Measurements from ENCODE around the gene FTSJ1.
"Not testable (repeated sequence)": the region's sequence is repeated elsewhere in the genome, so short reads cannot be mapped to it uniquely, and the experiment has no call there.

Gene FTSJ1

GRCh38 chrX:48475774-48476577, at the start of gene FTSJ1:
TSS of gene FTSJ1 (plus strand) at chrX:48476199. CDS start at chrX:48478048, 1,849 bp downstream.
- peak; percentile 90 for DNase-seq

- not testable (repeated sequence) for DNase-seq
Observed at GRCh38 chrX:48427027-48427716, 48.8 kb upstream of the FTSJ1 start.

GRCh38 chrX:48429606-48430005, 46.4 kb upstream of the FTSJ1 start:
- not testable (repeated sequence) for DNase-seq

- DNase-seq: peak; percentile 58
Observed at GRCh38 chrX:48430166-48430565, 45.8 kb upstream of the FTSJ1 start.

GRCh38 chrX:48433713-48434112, 42.3 kb upstream of the FTSJ1 start:
- not testable (repeated sequence) for DNase-seq

DNA sequence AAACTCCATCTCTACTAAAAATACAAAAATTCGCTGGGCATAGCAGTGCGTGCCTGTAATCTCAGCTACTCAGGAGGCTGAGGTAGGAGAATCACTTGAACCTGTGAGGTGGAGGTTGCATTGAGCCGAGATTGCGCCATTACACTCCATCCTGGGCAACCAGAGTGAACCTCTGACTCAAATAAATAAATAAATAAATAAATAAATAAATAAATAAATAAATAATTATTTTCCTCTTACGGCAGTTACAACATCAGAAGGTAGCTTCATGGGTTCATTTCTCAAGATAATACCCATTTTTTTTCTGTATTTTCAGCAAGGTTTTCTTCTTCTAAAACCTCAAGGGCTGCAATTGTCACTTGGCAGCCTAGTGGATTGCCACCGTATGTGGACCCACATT, 28.8 kb upstream of the FTSJ1 start:
- DNase-seq: not testable (repeated sequence)

GRCh38 chrX:48450076-48450475, 25.9 kb upstream of the FTSJ1 start:
- DNase-seq: no peak

DNA sequence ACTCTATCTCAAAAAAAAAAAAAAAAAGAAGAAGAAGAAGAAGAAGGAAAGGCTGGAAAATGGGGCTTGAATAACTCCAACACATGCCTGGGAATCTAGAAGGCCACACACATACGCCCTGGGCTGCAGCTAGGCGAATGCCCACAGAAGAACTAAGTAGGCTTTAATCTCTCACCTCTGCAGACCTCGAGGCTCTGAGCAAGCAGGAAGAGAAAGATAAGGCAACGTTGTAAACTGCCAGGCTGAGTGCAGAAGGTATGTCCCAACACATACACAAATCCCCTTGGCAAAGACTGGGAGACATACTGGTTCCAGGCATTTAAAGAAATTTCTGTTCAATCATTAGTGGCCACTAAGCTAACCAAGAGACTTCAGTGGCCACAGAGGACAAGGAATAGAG, 24.3 kb upstream of the FTSJ1 start:
- no peak for DNase-seq

DNA sequence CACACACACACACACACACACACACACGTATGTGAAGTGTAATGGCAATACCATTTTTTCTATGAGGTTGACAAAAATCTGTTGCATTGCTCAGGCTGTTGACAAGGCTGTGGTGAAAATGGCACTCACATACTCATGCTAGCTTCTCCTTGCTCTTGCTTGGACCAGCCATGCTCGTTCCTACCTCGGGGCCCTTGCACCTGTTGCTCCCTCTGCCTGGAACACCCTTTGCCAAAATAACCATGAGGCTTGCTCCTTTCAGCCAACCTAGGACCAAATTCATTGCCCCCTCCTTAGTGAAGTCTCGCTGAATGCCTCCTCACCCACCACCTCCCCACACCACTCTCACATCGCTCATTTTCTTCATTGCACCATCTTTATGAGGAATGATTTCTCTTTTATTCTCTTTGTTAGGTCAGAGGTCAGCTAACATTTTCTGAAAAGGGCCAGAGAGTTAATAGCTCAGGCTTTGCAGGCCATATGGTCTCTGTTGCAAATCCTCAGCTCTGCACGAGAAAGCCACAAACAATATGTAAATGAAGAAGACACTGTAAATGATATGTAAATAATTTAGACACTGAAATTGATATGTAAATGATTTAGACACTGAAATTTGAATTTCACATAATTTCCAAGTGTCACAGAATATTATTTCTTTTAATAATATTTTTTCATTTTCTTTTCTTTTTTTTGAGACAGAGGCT, 19.2 kb upstream of the FTSJ1 start:
- no peak for DNase-seq

- no peak for DNase-seq
Observed at GRCh38 chrX:48458711-48459110, 17.3 kb upstream of the FTSJ1 start.

- no peak for DNase-seq
Observed at GRCh38 chrX:48459483-48459882, 16.5 kb upstream of the FTSJ1 start.

DNA sequence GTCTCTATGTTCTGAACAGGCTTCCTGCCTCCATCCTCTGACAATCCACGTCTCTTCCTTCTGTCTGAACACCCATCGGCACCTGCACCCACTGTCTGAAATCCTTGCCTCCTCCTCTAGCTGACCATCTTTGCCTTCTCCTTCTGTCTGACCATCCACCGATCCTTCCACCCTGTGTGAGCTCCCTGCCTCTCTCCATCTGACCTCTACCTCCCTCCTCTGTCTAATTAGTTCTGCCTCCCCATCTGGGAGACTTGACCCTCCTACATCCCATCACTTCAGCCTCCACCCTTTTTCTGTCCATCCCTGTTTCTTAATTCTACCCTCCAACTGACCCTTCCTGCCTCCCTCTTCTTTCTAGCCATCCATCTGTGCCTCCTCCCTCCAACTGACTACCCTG, 16.0 kb upstream of the FTSJ1 start:
- no peak for DNase-seq

- DNase-seq: no peak
Observed at GRCh38 chrX:48460606-48461005, 15.4 kb upstream of the FTSJ1 start.

DNA sequence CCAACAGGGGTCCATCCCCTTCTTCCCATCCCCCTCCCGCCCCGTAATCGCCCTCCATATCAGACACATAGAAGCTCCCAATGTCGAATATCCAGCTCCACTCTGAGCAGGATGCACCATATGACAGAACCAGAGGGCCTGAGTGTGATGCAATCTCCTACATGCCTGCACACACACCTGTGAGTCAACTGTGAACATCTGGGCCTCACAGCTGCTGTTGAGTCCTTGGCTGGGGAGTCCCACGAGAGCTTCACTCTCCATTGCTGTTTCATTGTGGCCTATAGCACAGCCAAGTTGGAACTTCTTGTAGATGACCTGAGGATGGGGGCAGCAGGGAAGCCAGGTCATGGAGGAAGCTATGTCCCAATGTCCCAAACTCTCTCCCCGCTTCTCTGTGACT, 14.2 kb upstream of the FTSJ1 start:
- DNase-seq: peak; percentile 46

DNA sequence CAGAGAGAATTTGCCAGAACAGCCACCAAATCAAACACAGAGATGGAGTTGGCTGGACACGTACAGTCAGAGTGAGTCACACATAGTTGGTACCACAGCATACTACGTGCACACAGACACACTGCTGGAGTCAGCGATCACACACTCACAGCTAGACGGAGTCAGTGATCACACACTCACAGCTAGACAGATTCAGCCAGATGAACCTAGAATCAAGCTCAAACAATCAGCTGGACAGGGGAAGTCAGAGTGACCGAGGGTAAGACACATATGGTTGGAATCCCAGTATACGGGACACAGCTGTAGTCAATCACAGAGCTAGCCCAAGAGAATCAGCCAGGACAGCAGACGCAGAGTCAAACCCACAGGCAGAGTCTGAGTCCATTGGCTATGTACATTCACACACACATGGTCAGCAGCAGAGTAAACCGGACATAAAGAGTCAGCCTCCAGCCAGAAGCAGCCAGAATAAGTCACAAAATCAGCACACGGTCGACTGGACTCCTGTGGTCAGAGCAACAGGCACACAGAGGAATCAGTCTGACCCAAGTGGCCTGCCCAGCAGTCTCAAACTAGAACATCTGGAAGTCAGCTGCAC, 10.6 kb upstream of the FTSJ1 start:
- DNase-seq: peak; percentile 86

- no peak for DNase-seq
Observed at GRCh38 chrX:48466696-48467095, 9.3 kb upstream of the FTSJ1 start.

- no peak for DNase-seq
Observed at GRCh38 chrX:48467281-48467761, 8.7 kb upstream of the FTSJ1 start.

GRCh38 chrX:48468247-48468671, 7.7 kb upstream of the FTSJ1 start:
- peak; percentile 20 for DNase-seq

DNA sequence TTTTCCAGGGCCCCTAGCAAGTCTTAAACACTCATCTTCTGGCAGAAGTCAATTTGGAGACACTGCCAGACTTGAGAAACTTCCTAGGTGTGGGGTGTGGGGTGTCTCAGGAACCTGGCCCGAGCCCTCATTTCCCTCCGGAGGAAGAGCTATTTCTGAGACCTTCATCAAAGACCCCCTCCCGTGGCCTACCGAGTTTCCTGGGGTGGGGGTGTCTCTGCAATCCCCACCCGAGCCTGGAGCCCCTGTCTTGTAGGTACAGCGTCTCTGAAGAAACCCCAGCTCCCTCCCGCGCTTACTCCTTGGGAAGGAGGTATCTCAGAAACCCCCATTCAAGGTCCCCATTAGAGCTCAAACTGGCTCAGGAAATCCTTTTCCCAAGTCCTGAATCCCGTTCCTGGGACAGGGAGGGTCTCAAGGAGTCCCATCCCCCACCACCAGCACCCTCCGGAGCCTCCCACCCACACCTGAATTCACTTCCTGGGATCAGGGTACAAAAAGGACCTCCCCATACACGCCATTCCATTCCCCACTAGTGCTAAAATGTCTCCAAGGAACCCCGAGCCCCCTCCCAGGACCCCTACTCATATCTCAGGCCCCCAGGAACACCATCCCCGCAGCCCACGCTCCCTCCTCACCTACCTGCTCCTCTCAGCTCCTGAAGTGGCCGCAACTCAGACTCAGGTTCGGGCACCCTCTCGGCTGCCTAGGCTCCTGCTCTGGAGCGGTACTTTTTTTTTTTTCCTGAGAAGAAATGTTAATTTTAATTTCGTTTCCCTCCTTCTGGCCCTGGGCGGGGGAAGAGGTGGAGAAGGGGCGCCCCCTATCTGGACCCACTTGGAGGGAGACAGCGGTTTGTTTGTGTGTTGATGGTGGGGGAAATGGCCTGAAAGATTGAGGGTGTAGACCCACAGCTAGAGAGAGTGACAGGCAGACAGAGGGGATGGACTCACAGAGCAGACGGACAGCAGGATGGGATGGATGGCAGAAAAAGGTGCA, 7.0 kb upstream of the FTSJ1 start:
- DNase-seq: no peak

DNA sequence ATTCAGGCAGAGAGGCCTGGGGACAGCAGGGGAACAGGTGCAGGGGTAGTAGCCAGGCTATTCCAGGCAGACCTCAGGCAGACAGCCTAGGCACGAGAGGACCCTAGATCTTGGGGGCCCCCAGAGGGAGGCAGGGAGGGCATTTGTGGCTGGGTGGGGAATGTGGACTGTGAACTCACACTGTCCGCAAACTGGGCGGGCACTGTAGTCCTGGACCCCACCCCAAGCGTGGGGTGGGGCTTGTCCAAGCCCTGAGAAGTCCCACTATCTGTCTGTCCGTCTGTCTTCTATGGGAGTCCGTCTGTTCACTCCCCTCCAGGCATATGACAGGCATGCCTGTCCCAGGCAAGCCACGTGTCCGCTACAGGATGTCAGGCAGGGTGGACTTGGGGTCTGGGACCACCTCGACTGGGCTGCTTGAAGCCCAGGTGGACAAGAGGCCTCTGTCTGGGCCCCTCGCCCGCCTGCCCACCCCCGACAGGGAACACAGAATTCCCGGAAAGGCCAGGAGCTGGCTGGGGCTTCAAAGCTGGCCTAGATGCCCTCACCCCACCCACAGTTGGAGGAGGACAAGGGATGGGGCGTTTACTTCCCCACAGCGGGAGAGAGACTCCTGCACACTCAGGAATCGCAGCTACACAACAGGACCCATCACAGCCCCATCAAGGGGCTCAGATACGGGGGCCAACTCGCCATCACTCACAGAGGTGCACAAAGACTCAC, 5.7 kb upstream of the FTSJ1 start, which contains the start of gene SLC38A5:
SLC38A5 (minus strand) TSS at position 151 of the 723 bp plus-strand sequence. CDS start 2,336 bp downstream, outside the sequence.
- DNase-seq: no peak

GRCh38 chrX:48470833-48471118, 5.2 kb upstream of the FTSJ1 start:
- no peak for DNase-seq

Measured in HCEC 1CT (cell line).